HG03196 (cell line): ENCODE measurements around the gene NLRP7.
"Not testable (repeated sequence)": the region's sequence is repeated elsewhere in the genome, so short reads cannot be mapped to it uniquely, and the experiment has no call there.

Experiments
- ATAC-seq: cut with Tn5 transposase; IDR thresholded peaks from one replicate; pipeline ENCODE4 v1.9.1; 2021; ENCODE audit not compliant: unreplicated experiment

Gene NLRP7

GRCh38 chr19:54919646-54920563 is 27.4 kb downstream of the NLRP7 start:
- not testable (repeated sequence) for ATAC-seq

GRCh38 chr19:54918499-54918898 is 28.8 kb downstream of the NLRP7 start:
- ATAC-seq, result no peak

GRCh38 chr19:54916822-54917221 is 30.5 kb downstream of the NLRP7 start:
- ATAC-seq, result no peak

GRCh38 chr19:54907899-54908298 is 39.4 kb downstream of the NLRP7 start:
- ATAC-seq, result not testable (repeated sequence)

GRCh38 chr19:54906819-54907218 is 40.5 kb downstream of the NLRP7 start:
- ATAC-seq, result no peak

- no peak for ATAC-seq
These were observed 41.4 kb downstream of the NLRP7 start, which contains the start of gene NCR1 for GRCh38 chr19:54905803-54906511. Gene NCR1 (plus strand): TSS chr19:54906148. CDS start chr19:54906188, 40 bp downstream.

- ATAC-seq, result no peak
These were observed 41.9 kb downstream of the NLRP7 start for GRCh38 chr19:54905421-54905802.

- not testable (repeated sequence) for ATAC-seq
These were observed 43.1 kb downstream of the NLRP7 start for GRCh38 chr19:54904261-54904660.

- no peak for ATAC-seq
These were observed 44.0 kb downstream of the NLRP7 start for GRCh38 chr19:54903303-54903702.

- no peak for ATAC-seq
These were observed 45.3 kb downstream of the NLRP7 start for GRCh38 chr19:54902061-54902460.

GRCh38 chr19:54901153-54901552 is 46.2 kb downstream of the NLRP7 start:
- ATAC-seq, result not testable (repeated sequence)

- ATAC-seq, result not testable (repeated sequence)
These were observed 47.7 kb downstream of the NLRP7 start for GRCh38 chr19:54899646-54900045.

GRCh38 chr19:54898685-54899084 is 48.6 kb downstream of the NLRP7 start:
- ATAC-seq, result not testable (repeated sequence)

- no peak for ATAC-seq
These were observed 51.3 kb downstream of the NLRP7 start for GRCh38 chr19:54896036-54896435.

GRCh38 chr19:54894106-54894505 is 53.2 kb downstream of the NLRP7 start:
- not testable (repeated sequence) for ATAC-seq

GRCh38 chr19:54893406-54893805 is 53.9 kb downstream of the NLRP7 start:
- no peak for ATAC-seq

GRCh38 chr19:54889566-54889965 is 57.8 kb downstream of the NLRP7 start:
- ATAC-seq, result no peak

GRCh38 chr19:54888239-54888638 is 59.1 kb downstream of the NLRP7 start:
- ATAC-seq, result no peak

- ATAC-seq, result no peak
These were observed 64.1 kb downstream of the NLRP7 start for GRCh38 chr19:54883228-54883627.

GRCh38 chr19:54882758-54883157 is 64.6 kb downstream of the NLRP7 start:
- ATAC-seq, result no peak

- ATAC-seq, result no peak
These were observed 65.4 kb downstream of the NLRP7 start for GRCh38 chr19:54881884-54882283.

- no peak for ATAC-seq
These were observed 69.9 kb downstream of the NLRP7 start for GRCh38 chr19:54877471-54877870.
